Measurements from ENCODE around the gene PRKCE. TPM values are rescaled to one million over a fixed set of nuclear protein-coding genes. Genes with fewer than 3 reads are reported as not detected.
A peak's percentile ranks its signal among the peaks of the same experiment; 100 is the strongest.

The PRKCE gene
- total RNA-seq, 4 donors from 2014 or later: 20.0 to 29.7 (median 25.2) TPM

DNA sequence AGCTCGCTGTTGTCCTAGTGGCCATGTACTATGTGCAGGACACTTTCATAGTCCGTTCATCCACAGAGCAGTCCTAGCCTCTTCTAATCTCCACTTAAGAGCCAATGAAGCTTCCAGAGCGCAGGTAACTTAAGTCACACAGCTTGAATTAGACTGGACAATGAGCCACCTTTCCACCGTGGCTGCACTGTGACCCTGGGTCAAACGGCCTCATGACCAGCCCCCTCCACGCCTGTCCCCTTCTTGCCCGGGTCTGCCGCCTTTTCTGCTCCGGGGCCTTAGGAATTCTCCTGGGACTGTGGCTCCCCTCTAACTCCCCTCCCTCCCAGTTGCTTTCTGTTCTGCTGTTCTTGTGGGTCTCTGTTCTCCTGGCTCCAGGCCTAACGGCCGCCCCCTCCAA is 8.4 kb upstream of the PRKCE start:
- DNase-seq: peak in 1 of 3 donors; percentile 52

DNA sequence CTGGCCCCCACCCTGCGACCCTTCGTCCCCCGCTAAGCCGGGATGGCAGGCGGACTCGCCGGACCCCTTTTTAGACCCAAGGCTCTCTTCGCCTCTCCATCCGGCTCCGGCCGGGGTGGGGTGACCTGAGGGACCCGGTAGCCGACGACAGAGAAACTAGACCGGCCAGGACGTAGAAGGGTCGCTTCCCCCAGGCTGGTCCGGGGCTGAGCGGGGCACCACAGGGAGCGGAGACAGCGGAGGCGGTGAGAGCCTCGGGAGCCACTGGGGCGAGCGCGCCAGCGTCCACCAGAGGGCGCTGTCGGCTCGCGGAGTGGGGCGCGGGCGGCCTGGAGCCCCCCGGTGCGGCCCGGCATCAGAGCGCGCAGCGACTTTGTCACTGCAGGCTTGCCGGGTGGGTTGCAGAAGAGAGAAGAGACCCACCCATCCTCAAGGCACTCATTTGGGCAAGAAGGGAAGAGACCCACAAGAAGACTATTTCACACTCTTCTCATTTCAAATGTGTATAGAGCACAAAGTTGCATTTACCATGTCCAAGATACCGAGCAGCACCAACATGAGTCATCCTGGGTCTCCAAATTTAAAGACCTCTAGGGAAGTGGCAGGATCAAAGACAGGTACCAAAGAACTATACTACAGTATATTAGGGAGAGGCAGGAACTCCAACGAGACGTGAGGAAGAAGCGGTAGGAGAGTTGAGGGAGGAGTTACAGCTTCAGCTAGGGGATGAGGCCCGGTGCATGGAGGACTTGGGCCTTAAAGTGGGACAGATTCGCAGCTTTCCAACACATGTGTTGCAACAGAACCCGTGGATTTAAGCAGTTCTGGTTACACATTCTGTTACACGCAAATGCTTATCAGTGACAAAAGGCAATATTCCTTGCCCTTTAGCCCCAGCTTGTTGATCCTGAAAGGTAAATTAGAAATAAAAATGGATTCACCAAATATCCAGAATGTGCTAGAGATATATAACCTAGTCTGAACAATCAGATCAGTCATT is 7.6 kb upstream of the PRKCE start:
- no peak overlapping the region for H3K27ac ChIP-seq
- H3K4me3 ChIP-seq: peak overlapping the region; percentile 33 to 67 (median 50)
- no peaks in the 10 kb centered on the region for H3K9me3 ChIP-seq
- H3K27me3 ChIP-seq: no peaks in the 10 kb centered on the region
- peak; percentile 51 to 86 (median 78) for DNase-seq
- no peaks in the 10 kb centered on the region for H3K36me3 ChIP-seq
- peaks cover 0 to 27% (median 7%) of the 10 kb centered on the region in 4 donors for H3K4me1 ChIP-seq
- TF ChIP-seq, protein P1, sequence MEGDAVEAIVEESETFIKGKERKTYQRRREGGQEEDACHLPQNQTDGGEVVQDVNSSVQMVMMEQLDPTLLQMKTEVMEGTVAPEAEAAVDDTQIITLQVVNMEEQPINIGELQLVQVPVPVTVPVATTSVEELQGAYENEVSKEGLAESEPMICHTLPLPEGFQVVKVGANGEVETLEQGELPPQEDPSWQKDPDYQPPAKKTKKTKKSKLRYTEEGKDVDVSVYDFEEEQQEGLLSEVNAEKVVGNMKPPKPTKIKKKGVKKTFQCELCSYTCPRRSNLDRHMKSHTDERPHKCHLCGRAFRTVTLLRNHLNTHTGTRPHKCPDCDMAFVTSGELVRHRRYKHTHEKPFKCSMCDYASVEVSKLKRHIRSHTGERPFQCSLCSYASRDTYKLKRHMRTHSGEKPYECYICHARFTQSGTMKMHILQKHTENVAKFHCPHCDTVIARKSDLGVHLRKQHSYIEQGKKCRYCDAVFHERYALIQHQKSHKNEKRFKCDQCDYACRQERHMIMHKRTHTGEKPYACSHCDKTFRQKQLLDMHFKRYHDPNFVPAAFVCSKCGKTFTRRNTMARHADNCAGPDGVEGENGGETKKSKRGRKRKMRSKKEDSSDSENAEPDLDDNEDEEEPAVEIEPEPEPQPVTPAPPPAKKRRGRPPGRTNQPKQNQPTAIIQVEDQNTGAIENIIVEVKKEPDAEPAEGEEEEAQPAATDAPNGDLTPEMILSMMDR (IDR thresholded peaks at IDR 0.05): peak; percentile 98 to 99 (median 98)
- TF ChIP-seq POLR2A (IDR thresholded peaks at IDR 0.05): peak in 1 of 2 donors; percentile 21

More for the DNA sequence above, 8.4 kb upstream of the PRKCE start:
- H3K36me3 ChIP-seq: no peaks in the 10 kb centered on the region
- no peak overlapping the region for H3K27ac ChIP-seq
- H3K4me3 ChIP-seq: peak overlapping the region; percentile 33 to 67 (median 50)
- TF ChIP-seq, protein P1 (IDR thresholded peaks at IDR 0.05): no peak
- TF ChIP-seq POLR2A (IDR thresholded peaks at IDR 0.05): no peak
- H3K4me1 ChIP-seq: peaks cover 0 to 19% (median 7%) of the 10 kb centered on the region in 4 donors
- H3K27me3 ChIP-seq: no peaks in the 10 kb centered on the region
- H3K9me3 ChIP-seq: no peaks in the 10 kb centered on the region

DNA sequence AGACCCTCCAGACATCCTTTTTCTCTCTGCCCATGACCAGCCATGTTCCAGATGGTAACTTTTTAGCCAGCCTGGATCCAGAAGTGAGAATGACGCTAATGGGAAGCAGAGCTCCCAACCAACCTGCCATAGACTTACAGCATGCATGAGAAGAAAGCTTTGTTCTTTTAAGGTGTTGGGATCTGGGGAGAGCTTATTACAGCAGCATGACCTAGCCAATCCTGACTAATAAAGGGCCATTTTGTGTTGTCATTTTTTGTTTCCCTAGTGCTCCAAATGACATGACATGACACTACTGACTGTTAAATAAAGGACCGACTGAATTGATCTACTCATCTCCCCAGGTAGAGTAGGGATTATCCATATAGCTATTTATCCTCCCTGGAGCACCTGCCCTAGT is 5.2 kb upstream of the PRKCE start:
- H3K4me1 ChIP-seq: peaks cover 0 to 34% (median 7%) of the 10 kb centered on the region in 4 donors
- TF ChIP-seq POLR2A (IDR thresholded peaks at IDR 0.05): no peak
- TF ChIP-seq, protein P1 (IDR thresholded peaks at IDR 0.05): no peak
- H3K36me3 ChIP-seq: no peaks in the 10 kb centered on the region
- no peak overlapping the region for H3K4me3 ChIP-seq
- no peak overlapping the region for H3K27ac ChIP-seq
- H3K9me3 ChIP-seq: no peaks in the 10 kb centered on the region
- H3K27me3 ChIP-seq: no peaks in the 10 kb centered on the region
- no peak for DNase-seq

DNA sequence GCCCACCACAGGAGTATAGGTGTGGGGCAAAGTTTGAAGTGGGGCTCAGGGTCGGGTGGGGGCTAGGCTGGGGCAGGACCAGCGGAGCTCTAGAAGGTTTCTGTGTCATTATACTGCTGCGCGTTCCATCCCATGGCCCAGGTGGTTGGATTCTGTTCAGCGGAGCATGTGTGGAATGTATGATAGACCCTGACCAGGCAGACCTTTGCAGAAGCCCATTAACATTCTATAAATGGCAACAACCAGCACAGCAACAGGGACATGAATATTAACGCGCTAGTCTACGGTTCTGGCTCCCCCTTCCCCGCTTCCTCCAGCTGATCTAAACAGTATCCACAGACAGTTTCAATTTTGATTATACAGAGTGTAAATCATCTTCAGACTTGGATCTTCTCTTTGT is 4.1 kb upstream of the PRKCE start:
- H3K27me3 ChIP-seq: no peaks in the 10 kb centered on the region
- H3K9me3 ChIP-seq: no peaks in the 10 kb centered on the region
- no peak for TF ChIP-seq POLR2A (IDR thresholded peaks at IDR 0.05)
- TF ChIP-seq, protein P1 (IDR thresholded peaks at IDR 0.05): no peak
- H3K4me1 ChIP-seq: peaks cover 0 to 34% (median 7%) of the 10 kb centered on the region in 4 donors
- H3K36me3 ChIP-seq: no peaks in the 10 kb centered on the region
- no peak for DNase-seq
- H3K27ac ChIP-seq: no peak overlapping the region
- H3K4me3 ChIP-seq: no peak overlapping the region

DNA sequence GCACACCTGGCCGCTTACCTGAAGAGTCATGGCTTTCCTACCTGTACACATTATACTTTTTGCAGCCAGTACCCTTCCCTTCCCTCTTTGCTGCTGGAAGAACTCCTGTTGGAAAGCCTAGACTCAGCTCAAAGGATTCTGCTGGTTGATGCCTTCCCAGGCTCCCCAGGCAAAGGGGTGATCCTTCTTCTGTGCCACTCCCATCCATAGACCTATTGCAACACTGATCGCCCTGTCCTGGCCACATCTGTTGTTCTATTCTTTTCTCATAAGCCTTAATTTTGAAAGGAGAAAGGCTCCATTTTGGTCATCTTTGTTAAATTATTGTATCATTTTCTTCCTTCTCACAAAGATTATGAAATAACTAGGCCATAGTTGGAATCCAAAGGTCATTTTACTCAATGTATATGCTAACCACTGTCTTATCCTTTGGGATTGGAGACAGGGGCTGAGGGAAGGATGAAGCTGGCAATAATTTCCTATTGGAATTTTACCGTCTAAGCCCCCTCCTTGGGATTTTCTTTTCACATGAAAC is 3.4 kb upstream of the PRKCE start:
- Histone ChIP-seq H3K4me1 (peaks cover 0 to 38% (median 6%) of the 10 kb centered on the region in 4 donors), H3K9me3 (no peaks in the 10 kb centered on the region), H3K36me3 (no peaks in the 10 kb centered on the region), H3K27me3 (no peaks in the 10 kb centered on the region), H3K27ac (peak overlapping the region in 1 of 4 donors; percentile 15), H3K4me3 (no peak overlapping the region)
- DNase-seq: no peak
- TF ChIP-seq, protein P1 (IDR thresholded peaks at IDR 0.05): no peak
